ENCODE data around the gene DNM3.

Gene DNM3

GRCh38 chr1:172107316-172107975 lies 266.1 kb downstream of the DNM3 start:
- DNase-seq (ENCODE audit: low read depth), result no peak

GRCh38 chr1:172108161-172108893 lies 267.0 kb downstream of the DNM3 start:
- DNase-seq (ENCODE audit: low read depth), result no peak

- DNase-seq (ENCODE audit: low read depth), result no peak
Observed at GRCh38 chr1:172109359-172109758, 268.1 kb downstream of the DNM3 start.

DNA sequence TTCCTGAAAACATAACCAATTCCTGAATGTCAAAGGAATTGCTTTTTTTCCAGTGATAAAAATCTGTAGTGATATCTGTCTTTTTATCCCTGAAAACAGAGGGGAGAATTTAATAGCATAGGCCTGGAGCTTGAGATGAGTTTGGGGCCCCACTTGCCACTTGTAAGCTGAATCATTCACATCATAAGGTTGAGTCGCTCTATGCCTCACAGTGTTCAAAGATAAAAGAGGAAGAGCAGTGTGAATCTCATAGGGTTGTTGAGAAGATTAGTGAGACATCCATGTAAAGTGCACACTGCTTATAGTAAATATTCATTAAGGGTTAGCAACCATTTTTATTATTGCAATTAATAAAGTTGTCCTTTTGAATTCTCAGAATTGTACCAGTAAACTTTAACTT lies 271.3 kb downstream of the DNM3 start:
- no peak for DNase-seq (ENCODE audit: low read depth)

DNA sequence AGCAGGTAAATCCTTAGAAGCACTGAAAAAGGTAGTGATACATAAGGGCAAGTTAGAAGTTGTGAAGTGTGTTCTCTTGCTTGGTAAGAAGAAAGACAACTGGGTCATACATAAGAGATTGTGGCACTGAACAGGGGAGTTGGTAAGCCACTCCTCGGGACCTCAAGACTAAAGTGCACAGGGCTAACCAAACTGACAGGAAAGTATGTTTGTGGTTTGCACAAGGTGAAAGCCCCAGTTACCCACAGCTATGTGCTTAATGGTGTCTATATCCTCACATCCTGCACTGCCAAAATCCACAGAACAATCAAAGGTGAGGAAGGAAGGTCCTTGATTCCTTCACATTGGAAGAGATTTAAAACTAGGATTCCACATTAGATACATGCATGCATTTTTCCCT lies 276.5 kb downstream of the DNM3 start:
- DNase-seq (ENCODE audit: low read depth), result no peak

DNA sequence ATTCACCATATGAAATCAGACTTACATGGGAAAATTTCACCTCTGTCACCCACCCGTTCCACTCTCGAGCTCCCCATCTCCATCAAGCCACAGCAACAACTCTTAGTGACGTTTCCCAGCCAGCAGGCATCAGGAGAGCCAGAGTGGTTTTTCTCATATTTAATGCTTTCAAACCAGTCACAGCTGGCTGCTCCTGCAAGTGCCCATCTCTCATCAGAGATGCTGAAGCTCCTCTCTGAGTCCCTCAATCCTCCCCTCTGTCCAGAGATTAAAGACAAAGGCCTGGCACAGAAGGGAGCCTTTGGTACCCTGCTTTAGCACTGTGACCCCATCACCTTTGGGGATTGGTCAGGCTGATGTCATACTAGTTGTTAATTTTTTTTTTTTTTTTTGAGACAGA lies 277.3 kb downstream of the DNM3 start:
- DNase-seq (ENCODE audit: low read depth), result no peak

- DNase-seq (ENCODE audit: low read depth), result no peak
Observed at GRCh38 chr1:172119184-172119583, 277.9 kb downstream of the DNM3 start.

DNA sequence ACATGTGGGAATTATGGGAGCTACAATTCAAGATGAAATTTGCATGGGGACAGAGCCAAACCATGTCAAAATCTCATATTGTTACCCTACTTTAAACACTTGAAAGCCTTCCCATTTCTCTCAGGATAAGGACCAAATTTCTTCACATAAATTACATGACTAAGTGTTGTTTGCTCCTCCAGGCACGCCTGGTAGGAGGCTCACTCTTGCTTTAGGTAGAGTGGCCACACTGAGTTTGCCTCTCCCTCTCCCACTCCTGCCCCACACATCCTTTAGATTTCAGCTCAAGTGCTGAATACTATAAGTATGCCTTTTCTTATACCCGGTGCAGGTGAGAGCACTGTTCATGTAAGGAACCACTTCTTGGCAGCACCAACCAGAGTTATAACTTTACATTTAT lies 279.1 kb downstream of the DNM3 start:
- DNase-seq (ENCODE audit: low read depth), result no peak

DNA sequence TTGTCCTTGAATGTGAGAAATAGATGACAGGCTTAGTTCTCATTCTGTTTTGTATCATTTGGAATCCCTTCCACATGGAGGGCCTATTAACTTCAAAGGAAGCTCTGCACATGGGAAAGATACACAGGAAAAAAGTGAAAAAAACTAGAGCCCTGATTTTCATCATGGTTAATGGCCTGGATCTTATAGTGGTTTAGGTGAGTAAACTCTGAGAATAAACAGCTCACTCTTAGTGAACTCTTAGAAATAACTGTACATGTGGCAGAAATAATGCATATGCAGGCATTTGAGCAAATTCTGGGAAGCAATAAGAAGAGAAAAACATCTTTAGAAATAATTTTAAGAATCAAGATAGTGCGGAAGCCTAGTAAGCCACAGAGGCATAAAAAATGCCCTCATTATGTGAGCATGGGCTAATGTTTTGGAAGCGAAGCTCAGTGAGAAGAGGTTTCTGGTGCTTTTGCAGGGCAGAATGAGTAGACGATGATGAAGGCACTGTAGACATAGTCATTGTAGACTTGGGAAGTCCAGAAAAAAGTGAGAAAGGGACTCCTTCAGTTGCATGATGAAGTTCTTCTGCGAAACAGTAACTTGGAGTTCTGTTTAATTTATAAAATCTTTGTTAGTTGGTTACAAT lies 279.9 kb downstream of the DNM3 start:
- DNase-seq (ENCODE audit: low read depth), result no peak

DNA sequence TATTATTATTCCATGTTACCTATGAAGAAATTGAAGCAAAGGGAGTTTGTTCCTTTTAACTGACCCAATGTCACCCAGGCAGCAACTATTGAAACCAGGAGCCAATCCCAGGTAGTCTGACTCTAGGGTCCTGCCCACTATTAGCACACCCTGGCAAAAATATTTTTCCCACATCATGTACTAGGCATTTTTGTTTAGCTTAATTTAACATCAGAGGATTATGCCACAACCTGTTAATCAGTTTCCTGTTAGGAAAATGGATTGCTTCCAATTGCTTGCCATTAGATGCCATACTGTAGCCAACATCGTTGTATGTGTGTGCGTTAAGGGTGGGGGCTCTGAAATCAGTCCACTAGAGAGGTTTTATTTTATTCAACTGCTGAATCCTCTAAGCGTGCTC lies 281.1 kb downstream of the DNM3 start:
- no peak for DNase-seq (ENCODE audit: low read depth)

DNA sequence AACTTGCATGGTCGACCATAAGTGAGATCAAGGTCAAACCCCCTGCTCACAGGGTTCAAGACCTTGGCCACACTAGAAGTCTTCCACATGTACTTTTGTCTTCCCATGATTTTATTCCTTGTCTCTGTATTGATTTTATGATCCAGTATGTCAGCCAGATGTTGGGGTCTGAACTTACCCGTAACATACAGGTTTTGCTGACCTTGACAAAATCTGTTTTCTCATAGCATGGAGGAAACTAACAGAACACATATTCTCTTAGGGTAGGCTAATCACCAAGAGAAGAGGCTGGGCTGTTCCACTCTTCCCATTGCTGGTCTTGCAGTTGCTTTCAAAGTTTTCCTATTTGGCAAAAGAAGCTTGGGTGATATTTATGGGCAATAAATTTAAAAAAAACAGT lies 284.0 kb downstream of the DNM3 start:
- no peak for DNase-seq (ENCODE audit: low read depth)

GRCh38 chr1:172125812-172126430 lies 284.6 kb downstream of the DNM3 start:
- DNase-seq (ENCODE audit: low read depth), result no peak

GRCh38 chr1:172132836-172133235 lies 291.5 kb downstream of the DNM3 start:
- DNase-seq (ENCODE audit: low read depth), result no peak

- DNase-seq (ENCODE audit: low read depth), result no peak
Observed at GRCh38 chr1:172134087-172134731, 292.9 kb downstream of the DNM3 start.

DNA sequence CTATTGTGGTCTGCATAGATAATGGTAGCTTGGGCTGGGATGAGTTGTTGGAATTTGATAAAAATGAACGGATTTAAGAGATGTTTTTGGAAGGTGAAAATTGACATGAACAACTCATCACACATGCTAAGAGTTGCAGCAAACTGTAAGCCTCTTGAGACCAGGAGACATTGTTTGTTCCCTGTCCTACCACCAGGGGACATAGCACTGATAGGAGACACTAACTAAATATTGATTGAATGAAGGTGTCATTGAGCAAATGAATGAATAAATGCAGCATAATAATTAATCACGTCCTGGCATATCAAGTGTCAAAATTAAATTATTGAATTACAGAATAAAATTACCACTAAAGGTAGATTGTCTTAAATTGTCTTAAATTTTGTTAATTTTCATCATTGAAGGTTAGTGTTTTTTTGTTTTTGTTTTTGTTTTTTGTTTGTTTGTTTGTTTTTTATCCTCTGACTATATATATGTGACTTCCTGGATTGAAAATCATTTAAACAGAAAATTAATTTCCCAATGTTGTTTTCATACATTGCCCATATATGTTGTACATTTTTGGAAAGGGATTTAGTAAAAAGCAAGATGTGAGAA lies 293.9 kb downstream of the DNM3 start:
- DNase-seq (ENCODE audit: low read depth), result no peak

DNA sequence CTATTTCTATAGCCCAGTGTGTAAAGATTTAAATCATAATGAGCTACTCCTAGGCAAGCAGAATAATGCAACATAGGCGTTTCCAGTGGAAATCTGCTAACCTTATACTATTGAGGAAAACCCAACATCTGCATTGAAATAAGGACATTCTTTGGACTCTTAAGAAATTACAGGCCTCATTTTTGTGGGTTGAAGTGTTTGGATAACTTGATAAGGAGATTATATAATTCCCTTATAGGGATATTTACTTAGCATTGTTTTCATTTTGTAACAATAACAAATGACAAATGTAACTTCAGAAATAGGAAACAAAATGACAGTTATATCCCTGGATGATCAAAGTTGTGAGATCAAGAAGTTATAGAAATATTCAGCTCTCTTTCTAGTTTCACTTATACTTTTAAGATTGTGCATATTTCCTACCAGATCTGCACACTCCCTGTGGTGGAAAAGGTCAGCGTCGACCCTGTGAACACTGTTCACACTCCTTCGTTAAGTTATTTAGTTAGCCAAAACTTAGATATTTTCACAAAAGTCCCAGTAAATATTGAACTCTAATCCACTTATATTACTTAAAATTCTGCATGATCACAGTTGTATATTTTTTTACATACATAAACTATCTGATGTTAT lies 294.8 kb downstream of the DNM3 start:
- DNase-seq (ENCODE audit: low read depth), result no peak

DNA sequence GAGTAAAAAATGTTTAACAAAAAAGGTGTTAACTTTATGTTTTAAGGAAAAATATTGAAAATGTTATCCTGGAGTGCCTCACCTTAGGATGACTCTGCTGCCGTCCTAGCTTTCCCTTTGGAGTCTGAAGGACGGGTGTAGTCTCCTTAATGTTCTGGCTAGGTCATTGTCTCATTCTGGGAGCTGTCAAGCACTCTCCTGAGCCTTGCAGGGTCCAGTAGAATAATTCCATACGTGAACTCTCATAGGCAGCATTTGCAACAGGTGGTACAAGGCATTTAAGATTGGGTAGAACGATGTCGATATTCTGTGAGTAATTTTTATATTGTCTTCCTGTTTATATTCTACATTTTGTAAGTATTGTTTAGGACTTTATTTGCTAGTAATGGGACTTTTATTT lies 295.6 kb downstream of the DNM3 start:
- DNase-seq (ENCODE audit: low read depth), result no peak

DNA sequence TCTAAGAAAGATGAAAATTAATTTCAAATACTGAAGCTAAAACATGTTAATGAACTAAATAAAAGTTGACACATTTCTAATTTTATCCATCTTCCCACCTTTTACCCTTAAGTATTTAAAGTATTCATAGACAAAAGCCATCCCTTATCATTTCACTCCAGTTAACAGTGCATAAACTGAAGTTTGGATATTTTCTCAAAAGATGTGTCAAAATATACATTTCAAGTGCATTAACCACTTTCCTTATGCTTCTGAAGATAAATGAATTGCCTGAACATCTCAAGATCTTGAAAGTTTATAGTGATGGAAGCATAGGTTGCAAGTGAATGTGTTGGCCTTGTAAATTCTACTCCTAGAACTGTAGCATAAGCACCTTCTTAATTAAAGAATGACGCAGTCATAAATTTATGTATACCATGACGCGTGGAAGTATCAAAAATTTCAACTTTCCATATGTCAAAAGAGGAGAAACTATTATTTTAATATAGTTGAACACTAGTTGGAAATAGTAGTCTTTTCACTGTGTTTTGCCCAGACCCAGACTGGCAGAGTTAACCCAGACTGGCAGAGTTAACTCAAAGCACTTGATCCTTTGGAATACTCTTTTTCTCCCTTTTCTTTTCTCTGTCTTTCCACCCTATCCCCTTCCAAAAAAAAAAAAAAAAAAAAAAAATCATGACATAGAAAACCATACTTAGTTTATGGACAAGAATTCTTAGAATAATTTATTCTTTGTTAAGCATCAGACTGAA lies 296.6 kb downstream of the DNM3 start:
- DNase-seq (ENCODE audit: low read depth), result no peak

- DNase-seq (ENCODE audit: low read depth), result no peak
Observed at GRCh38 chr1:172138634-172139033, 297.3 kb downstream of the DNM3 start.

DNA sequence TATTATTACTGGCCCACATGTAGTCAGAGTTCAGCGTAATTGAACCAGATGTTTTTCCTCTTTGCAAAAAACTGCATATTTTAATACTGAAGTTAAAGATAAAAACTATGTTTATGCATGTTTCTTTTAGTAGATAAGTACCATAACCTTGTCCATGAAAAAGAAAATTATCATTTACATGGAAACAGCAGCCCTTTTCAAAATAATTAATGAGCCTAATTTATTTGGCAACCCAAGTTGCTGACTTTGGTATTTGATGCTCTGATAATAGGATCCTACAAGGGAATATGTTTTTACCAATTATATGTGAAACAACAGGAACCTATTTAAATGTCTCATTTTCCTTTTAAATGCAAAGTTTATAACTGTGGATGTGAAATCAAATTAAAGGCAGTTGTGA lies 297.9 kb downstream of the DNM3 start:
- no peak for DNase-seq (ENCODE audit: low read depth)

DNA sequence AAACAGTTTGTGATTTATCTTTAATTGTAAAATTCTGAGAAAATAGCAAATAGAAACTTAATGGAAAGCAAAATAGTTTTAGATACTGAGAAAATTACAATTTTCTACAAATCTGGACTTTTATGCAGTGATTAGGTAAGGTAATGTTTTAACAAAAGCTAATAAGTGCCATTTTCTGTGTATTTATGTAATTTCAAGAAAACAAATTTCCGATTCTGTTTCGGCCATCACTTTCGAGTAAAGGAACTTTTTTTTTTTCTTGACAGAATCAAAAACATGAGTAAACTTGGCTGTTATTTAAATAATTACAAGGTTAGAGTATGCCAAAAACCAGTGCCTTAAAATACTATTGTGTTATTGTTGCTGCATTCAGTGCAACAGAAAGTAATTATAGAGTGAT lies 298.8 kb downstream of the DNM3 start:
- DNase-seq (ENCODE audit: low read depth), result no peak

All from CMK (cell line).